GM10266 (cell line): ENCODE measurements around the gene CHST11.

ENCODE experiments used
- DNase-seq: peaks from one replicate; pipeline ENCODE4 v3.0.0; 2012; ENCODE audit errors: extremely low spot score
- CTCF ChIP-seq: IDR thresholded peaks from 2 replicates; pipeline ENCODE4 v1.5.1; 2012; ENCODE audit warnings: mild to moderate bottlenecking, low read depth; ENCODE audit not compliant: control insufficient read depth, insufficient read depth; ENCODE audit errors: missing control alignments

The CHST11 gene

DNA sequence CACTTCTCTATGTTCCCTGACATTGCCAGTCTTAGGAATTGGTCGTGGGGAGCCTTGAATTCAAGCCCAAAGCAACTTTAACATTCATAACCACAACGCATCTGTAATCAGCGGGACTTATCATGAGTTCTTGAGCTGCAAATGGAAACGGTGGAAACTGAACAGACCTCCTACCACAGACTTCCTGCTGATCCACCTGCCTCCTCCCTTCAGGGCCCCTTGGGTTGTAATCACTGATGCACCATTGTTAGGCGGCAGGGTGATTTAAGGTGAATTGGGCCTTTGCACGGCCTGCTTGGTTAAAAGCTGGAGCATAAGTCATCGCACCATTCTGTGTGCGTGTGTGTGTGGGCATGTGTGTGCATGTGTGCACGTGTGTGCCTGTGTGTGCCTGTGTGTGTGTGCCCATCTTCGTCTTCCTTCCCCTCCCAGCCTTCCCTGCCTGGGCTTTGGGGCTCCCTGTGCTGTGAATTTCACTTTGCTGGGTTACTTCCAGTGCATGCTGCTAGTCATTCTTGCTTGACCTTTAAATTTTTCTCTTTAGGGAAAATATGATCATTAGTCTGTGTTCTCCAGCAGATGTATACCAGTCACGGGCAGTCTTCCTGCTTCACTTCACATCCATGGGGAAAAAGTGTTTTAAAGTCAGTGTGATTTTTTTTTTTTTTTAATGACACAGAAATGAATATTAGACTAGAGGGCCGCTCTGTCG, 29.1 kb downstream of the CHST11 start:
- no peak for DNase-seq
- TF ChIP-seq CTCF = no peak

- no peak for DNase-seq
- no peak for TF ChIP-seq CTCF
Observed at GRCh38 chr12:104486363-104486750, 29.6 kb downstream of the CHST11 start.

DNA sequence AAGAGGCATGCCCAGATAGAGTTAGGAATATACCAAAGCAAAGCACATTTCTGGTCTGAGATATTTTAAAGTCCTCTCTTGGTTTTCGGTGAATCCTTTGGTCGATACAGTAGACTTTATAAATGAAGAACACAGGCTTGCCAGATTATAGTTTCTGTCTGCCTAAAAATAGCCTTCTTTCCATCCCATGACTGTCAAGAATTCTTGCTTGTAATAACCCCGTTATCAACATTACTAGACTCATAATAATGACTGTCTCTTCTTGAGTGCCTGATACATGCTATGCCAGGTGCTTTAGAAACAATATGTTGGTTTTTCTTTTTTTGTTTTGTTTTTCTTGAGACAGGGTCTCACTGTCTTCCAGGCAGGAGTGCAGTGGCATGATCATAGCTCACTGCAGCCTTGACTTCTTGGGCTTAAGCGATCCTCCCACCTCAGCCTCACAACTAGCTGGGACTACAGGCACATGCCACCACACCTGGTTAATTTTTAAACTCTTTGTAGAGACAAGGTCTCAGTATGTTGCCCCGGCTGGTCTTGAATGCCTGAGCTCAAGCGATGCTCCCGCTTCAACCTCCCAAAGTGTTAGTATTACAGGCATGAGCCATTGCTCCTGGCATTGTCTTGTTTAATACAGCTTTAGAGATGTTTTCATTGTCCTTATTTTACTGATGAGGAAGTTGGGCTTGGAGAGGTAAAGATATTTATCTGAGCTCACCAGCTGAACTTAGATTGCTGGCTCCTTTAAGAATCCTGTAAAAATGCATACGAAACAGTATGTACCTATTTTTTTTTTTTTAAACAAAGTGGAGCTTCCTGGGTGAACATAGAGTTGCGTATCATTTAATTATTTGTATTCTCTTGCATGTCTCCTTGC, 30.4 kb downstream of the CHST11 start:
- no peak for TF ChIP-seq CTCF

GRCh38 chr12:104488374-104488773, 31.6 kb downstream of the CHST11 start:
- TF ChIP-seq CTCF = no peak
- no peak for DNase-seq

More for the DNA sequence above, 30.4 kb downstream of the CHST11 start:
- DNase-seq = no peak

DNA sequence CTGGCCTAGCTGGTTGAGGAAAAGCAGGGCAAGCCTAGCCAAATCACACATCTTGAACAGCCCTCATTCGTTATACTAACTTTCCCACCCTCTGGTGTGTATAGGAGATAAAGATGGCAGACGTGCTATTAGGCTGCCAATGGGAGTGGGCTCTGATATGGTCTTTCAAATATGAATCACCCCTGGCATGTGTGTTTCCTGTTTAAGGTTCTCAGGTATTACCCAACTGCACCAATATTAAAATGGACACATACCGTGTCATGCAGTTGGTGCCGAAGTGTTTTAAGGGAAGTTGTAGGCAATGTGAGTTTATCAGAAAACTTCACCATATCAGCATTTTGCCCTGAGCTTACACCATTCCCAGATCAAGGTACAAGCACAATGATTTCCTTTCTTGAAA, 33.4 kb downstream of the CHST11 start:
- no peak for DNase-seq
- no peak for TF ChIP-seq CTCF

DNA sequence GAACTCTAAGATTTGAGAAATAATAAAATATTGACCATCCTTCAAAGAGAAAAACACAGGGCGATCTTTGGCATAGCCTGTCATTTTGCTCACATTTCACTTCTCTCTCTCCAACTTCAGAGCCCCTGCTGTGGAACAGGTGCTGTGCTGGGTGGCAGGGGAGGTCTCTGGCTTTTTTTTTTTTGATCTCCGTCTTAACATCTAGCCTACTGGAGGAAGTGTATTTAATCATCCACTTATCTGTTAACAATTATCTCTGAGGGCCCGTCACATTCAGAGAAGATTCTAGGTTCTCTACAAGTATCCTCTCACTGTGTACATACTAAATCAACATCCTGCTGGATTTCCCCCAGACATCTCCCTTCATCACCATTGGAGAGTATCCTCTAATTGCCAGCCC, 34.1 kb downstream of the CHST11 start:
- DNase-seq = no peak
- no peak for TF ChIP-seq CTCF

- TF ChIP-seq CTCF = no peak
Observed at GRCh38 chr12:104493496-104493895, 36.7 kb downstream of the CHST11 start.

More at GRCh38 chr12:104493496-104493895, 36.7 kb downstream of the CHST11 start:
- no peak for DNase-seq
